ENCODE results near the gene TPMT. TPM values are rescaled to one million over a fixed set of nuclear protein-coding genes. Genes with fewer than 3 reads are reported as not detected.

The TPMT gene
- total and polyA plus RNA-seq, 2 donors from 2014 or later, result 21.8 to 67.8 TPM

DNA sequence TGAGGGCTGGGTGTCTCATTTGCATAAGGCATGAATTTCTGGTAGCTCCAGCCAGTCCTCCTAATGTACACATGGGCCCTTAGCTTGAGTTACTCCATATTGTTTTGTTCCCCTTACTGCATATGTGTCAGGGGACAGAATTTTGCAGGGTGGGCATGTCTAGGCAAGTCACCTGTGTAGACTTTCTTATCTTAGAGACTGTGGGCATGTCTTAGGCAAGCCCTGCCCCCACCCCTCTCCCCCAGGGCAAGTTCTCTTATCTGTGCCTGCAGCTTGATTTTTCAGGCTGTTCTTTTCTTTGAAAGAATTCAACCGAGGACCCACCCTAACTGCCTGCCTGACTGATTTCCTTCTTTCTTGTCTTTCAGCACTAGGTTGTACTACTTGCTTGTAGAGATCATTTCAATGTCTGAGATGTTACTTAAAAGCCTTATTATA is 64.5 kb downstream of the TPMT start:
- intact Hi-C loops (cut with DNase I), result no loop called here
- DNase-seq, result no peak
- H3K4me1 ChIP-seq (ENCODE audit: control insufficient read depth in 2 of 3, insufficient read depth in 2 of 3, low read depth in 1 of 3, low read length in 3 of 3), result no peaks in the 10 kb centered on the region
- H3K9ac ChIP-seq (ENCODE audit: low read length in 3 of 3), result no peak overlapping the region
- H3K9me3 ChIP-seq (ENCODE audit: control insufficient read depth in 2 of 3, insufficient read depth in 1 of 3, low read length in 3 of 3), result no peaks in the 10 kb centered on the region
- no peak overlapping the region for H3K4me3 ChIP-seq (ENCODE audit: low read length in 3 of 3)
- no peaks in the 10 kb centered on the region for H3K27me3 ChIP-seq (ENCODE audit: control insufficient read depth, insufficient read depth, low read length)
- TF ChIP-seq, protein P1, sequence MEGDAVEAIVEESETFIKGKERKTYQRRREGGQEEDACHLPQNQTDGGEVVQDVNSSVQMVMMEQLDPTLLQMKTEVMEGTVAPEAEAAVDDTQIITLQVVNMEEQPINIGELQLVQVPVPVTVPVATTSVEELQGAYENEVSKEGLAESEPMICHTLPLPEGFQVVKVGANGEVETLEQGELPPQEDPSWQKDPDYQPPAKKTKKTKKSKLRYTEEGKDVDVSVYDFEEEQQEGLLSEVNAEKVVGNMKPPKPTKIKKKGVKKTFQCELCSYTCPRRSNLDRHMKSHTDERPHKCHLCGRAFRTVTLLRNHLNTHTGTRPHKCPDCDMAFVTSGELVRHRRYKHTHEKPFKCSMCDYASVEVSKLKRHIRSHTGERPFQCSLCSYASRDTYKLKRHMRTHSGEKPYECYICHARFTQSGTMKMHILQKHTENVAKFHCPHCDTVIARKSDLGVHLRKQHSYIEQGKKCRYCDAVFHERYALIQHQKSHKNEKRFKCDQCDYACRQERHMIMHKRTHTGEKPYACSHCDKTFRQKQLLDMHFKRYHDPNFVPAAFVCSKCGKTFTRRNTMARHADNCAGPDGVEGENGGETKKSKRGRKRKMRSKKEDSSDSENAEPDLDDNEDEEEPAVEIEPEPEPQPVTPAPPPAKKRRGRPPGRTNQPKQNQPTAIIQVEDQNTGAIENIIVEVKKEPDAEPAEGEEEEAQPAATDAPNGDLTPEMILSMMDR (IDR thresholded peaks at IDR 0.05; ENCODE audit: borderline replicate concordance, extremely low read depth, insufficient read depth), result no peak
- no peak overlapping the region for H3K27ac ChIP-seq (ENCODE audit: low read depth in 2 of 2, low read length in 2 of 2)
- H3K36me3 ChIP-seq (ENCODE audit: control insufficient read depth in 2 of 3, insufficient read depth in 3 of 3, low read length in 3 of 3), result no peaks in the 10 kb centered on the region
- FAIRE-seq, result no peak

DNA sequence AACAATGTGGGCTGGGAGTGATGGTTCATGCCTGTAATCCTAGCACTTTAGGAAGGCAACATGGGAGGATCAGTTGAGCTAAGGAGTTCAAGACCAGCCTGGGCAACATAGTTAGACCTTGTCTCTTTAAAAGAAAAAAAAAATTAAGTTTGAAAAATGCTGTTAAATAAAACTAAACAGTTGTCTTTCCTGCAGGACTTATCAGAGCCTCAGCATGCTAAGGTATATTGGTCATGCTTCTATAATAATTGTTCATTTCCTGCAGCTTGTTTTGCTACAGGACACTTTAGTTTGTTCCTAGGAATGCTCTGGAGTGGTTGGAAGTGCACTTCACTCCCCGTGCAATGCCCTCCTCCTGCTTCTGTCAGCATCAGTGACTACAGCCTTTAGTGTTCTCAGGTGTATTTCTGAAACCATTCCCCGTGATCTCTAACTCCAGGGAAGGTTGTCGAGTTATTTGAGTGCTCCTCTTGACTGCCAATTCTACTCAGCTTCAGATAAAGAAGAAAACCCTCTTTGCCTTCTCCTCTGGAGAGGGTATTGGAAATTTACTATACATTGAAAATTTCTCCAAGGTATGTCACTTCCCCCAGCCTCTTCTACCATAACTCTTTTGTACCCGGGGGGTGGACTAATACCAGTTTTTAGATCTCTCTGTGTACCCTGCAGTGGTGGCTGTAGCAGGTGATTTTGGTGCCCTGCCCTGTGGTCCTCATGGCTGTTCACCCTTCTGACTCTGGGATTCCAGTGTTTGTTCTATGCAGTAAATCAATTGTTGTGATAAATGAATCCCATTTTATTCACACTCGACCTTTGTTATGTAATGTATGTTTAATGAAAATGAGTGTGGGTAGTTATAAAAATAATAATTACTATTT is 66.2 kb downstream of the TPMT start:
- H3K4me1 ChIP-seq (ENCODE audit: control insufficient read depth in 2 of 3, insufficient read depth in 2 of 3, low read depth in 1 of 3, low read length in 3 of 3), result no peaks in the 10 kb centered on the region
- TF ChIP-seq, protein P1 (IDR thresholded peaks at IDR 0.05; ENCODE audit: borderline replicate concordance, extremely low read depth, insufficient read depth), result no peak
- H3K36me3 ChIP-seq (ENCODE audit: control insufficient read depth in 2 of 3, insufficient read depth in 3 of 3, low read length in 3 of 3), result no peaks in the 10 kb centered on the region
- no peak overlapping the region for H3K27ac ChIP-seq (ENCODE audit: low read depth in 2 of 2, low read length in 2 of 2)
- FAIRE-seq (no peak), DNase-seq (no peak)
- H3K27me3 ChIP-seq (ENCODE audit: control insufficient read depth, insufficient read depth, low read length), result no peaks in the 10 kb centered on the region
- H3K9me3 ChIP-seq (ENCODE audit: control insufficient read depth in 2 of 3, insufficient read depth in 1 of 3, low read length in 3 of 3), result no peaks in the 10 kb centered on the region
- no peak overlapping the region for H3K9ac ChIP-seq (ENCODE audit: low read length in 3 of 3)
- intact Hi-C loops (cut with DNase I), result no loop called here
- H3K4me3 ChIP-seq (ENCODE audit: low read length in 3 of 3), result no peak overlapping the region

DNA sequence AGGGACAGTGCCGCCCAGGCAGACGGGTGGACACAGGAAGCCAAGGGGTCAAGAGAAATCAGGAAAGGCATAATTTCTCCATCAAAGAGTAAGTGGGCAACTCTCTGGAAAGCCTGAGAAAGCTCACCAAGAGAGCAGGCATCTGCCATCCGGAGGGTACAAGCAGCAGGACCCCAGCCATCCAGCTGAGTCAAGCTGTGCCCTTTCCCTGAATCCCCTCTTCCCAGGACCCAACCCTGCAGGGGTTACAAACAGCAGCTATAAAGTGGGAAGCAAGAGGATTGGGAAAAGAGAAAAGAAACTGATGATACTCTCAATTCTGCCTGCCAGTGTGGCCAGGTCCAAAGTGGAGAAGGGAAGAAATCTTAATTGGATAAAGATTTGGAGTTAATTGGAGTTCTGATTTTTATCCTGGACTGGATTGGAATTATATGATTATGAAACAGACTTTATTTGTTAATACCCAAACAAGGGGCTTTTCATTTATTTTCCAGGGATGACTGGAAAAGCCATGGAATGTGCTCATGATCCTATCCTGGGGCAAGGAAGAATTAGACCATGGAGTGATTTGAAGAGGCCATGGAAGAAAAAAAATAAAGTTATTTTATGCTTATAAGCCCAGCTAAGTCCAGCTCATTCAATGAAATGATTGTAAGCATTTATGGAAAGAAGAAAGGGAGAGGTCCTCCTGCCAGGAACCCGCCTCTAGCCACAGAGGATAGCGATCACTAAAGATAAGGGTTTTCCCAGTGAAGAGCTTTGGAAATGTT is 67.3 kb downstream of the TPMT start:
- TF ChIP-seq, protein P1 (IDR thresholded peaks at IDR 0.05; ENCODE audit: borderline replicate concordance, extremely low read depth, insufficient read depth), result no peak
- H3K4me1 ChIP-seq (ENCODE audit: control insufficient read depth in 2 of 3, insufficient read depth in 2 of 3, low read depth in 1 of 3, low read length in 3 of 3), result no peaks in the 10 kb centered on the region
- H3K36me3 ChIP-seq (ENCODE audit: control insufficient read depth in 2 of 3, insufficient read depth in 3 of 3, low read length in 3 of 3), result no peaks in the 10 kb centered on the region
- no peaks in the 10 kb centered on the region for H3K9me3 ChIP-seq (ENCODE audit: control insufficient read depth in 2 of 3, insufficient read depth in 1 of 3, low read length in 3 of 3)
- no peaks in the 10 kb centered on the region for H3K27me3 ChIP-seq (ENCODE audit: control insufficient read depth, insufficient read depth, low read length)
- no peak overlapping the region for H3K4me3 ChIP-seq (ENCODE audit: low read length in 3 of 3)
- DNase-seq (no peak), FAIRE-seq (no peak)
- intact Hi-C loops (cut with DNase I), result no loop called here
- no peak overlapping the region for H3K9ac ChIP-seq (ENCODE audit: low read length in 3 of 3)
- H3K27ac ChIP-seq (ENCODE audit: low read depth in 2 of 2, low read length in 2 of 2), result no peak overlapping the region
